ENCODE results near the gene GCDH.

Gene GCDH

DNA sequence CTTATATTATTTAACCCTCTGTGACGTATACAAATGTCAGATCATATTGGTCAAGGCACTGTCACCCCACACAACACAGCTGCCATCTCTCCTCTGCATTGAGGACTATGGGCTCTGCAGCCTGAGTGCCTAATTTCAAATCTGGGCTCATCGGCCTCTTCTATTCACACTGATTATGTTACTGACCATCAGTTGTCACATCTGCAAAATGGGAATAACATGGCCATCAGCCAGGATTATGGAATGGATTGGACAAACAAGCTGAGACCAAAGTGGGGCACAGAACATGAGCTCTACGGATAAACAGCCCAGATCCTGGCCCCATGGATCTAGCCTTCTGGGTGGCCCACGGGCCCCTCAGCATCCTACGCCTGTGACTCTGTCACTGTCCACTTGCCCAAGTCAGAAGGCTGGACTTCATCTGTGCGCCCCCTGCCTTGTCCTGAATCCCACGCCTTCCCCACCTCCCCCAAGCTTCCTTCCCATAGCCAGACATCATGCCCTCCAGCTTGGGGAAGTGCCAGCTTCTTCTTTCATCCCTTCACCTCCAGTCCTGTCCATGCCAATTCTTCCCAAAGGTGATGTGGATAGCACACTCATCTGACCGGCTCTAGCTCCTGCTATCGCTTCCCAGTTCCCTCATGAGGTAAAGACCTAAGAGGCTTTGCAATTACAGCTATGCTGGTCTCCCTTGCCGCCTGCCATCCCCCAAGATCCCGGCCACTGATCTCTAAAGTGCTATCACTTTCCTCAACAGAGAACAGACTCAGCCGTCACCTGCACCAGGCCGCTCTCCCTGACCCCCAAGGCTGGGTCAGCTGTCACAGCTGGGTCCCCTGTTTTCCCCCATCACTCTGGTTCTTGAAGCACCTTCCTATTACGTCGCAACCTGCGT lies 41.7 kb downstream of the GCDH start:
- no peak for DNase-seq (ENCODE audit: low read depth)
- TF ChIP-seq, protein P1, sequence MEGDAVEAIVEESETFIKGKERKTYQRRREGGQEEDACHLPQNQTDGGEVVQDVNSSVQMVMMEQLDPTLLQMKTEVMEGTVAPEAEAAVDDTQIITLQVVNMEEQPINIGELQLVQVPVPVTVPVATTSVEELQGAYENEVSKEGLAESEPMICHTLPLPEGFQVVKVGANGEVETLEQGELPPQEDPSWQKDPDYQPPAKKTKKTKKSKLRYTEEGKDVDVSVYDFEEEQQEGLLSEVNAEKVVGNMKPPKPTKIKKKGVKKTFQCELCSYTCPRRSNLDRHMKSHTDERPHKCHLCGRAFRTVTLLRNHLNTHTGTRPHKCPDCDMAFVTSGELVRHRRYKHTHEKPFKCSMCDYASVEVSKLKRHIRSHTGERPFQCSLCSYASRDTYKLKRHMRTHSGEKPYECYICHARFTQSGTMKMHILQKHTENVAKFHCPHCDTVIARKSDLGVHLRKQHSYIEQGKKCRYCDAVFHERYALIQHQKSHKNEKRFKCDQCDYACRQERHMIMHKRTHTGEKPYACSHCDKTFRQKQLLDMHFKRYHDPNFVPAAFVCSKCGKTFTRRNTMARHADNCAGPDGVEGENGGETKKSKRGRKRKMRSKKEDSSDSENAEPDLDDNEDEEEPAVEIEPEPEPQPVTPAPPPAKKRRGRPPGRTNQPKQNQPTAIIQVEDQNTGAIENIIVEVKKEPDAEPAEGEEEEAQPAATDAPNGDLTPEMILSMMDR (conservative IDR thresholded peaks at IDR 0.05; ENCODE audit: low read depth, low read length), result no peak
- H3K4me3 ChIP-seq (ENCODE audit: low read length), result peak overlapping the region; percentile 98

DNA sequence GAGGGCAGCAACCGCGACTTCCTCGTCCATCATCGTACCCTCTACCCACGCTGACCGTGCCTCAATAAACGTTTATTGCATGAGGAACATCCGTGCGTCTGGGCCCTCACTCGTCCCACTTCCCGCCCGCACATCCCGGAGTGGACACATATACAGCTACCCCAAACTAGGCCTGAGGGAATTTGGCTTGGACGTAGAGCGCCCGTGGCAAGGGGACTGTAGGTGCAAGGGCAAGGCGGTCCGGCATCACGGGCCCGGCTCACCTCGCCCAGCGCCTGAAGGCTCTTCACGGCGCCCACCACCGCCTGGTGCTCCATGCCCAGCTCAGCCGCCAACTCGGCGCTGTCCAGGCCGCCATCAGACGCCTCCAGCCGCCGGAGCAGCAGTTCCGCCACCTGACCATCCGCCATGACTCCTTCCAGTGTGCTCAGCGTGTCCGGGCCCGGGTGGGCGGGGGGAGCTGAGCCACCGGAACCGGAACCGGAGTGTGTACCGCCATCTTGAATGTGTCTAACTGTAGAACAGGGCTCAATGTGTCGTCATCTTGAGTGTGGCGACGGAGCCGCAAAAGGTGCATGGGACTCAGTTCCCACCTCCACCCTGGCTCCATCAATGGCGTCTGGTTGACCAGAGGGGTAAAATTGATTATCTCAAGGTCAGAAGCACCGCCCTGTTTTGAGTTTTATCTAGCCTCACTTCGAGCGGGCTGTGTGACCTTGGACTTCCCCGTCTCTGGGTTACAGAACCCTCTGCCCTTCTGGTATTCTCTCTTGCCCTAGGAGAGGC lies 42.5 kb downstream of the GCDH start, which contains the start of gene FARSA:
Gene FARSA (minus strand): TSS at position 425 of the 786 bp plus-strand sequence. CDS start 15 bp downstream, at position 410.
- H3K4me3 ChIP-seq (ENCODE audit: low read length), result peak within 1 kb of the TSS; percentile 98
- peak; percentile 59 for DNase-seq (ENCODE audit: low read depth)
- TF ChIP-seq, protein P1 (conservative IDR thresholded peaks at IDR 0.05; ENCODE audit: low read depth, low read length), result no peak

DNA sequence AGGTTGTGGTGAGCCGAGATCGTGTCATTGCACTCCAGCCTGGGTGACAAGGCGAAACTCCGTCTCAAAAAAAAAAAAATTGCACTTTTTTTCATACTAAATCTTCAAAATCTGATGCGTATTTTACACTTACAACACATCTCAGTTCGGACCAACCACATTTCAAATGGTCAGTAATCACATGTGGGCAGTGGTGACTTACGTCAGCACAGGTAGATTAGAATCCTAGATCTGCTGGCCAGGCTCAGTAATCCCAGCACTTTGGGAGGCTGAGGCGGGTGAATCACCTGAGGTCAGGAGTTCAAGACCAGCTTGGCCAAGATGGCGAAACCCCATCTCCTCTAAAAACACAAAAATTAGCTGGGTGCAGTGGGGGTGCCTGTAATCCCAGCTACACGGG lies 44.1 kb downstream of the GCDH start:
- TF ChIP-seq, protein P1 (conservative IDR thresholded peaks at IDR 0.05; ENCODE audit: low read depth, low read length), result no peak
- no peak overlapping the region for H3K4me3 ChIP-seq (ENCODE audit: low read length)
- DNase-seq (ENCODE audit: low read depth), result no peak

DNA sequence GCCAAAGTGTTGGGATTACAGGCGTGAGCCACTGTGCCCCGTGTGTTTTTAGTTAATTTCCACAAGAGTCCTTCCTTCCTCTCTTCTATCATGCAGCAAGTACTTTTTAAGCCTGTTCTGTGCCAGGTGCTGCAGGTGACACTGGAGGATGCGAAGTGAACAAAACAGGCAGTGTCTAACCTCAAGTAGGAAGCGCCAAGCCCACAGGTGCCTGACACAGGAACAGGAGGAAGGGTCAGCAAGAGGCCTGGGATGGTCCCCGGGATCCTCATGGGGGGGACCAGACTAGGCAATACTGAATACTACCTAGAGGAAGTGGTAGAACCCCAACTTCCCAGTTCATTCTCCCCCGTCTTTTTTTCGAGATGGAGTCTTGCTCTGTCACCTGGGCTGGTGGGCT lies 45.6 kb downstream of the GCDH start:
- no peak overlapping the region for H3K4me3 ChIP-seq (ENCODE audit: low read length)
- TF ChIP-seq, protein P1 (conservative IDR thresholded peaks at IDR 0.05; ENCODE audit: low read depth, low read length), result no peak
- DNase-seq (ENCODE audit: low read depth), result no peak

DNA sequence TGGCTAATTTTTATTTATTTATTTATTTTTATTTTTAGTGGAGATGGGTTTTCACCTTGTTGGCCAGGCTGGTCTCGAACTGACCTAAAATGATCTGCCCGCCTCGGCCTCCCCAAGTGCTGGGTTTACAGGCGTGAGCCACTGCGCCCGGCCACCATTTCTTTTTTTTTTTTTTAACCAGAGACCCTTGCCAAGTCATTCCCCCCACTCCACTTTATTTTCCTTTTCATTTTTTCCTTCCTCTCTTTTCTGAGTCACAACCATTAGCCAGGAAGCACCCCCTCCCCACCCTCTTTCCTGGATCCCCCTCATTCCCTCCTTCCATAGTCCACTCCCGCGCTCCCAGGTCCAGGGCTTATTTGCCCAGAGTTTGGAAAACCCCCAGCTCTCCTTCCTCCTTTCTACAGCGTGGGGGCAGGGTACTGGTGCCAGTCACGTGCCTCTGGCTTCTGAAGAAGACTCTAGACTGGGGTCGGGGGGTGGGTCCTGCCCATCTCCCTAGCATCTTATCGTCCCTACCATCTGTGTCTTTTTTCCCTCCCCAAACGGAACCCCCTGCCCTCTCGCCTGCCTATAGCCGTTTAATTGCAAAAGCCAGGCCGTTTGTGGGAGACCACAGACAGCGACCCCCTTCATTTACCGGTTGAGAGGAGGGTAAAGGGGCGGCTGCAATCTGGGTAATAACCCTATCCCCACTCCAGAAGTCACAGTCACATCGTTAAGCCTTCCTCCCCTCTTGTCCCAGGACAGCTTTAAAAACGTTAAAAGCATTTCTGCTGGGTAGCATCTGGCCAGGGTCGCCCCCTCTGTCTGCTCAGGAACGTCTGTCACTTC lies 46.4 kb downstream of the GCDH start:
- no peak for DNase-seq (ENCODE audit: low read depth)
- peak overlapping the region; percentile 67 for H3K4me3 ChIP-seq (ENCODE audit: low read length)
- TF ChIP-seq, protein P1 (conservative IDR thresholded peaks at IDR 0.05; ENCODE audit: low read depth, low read length), result no peak

DNA sequence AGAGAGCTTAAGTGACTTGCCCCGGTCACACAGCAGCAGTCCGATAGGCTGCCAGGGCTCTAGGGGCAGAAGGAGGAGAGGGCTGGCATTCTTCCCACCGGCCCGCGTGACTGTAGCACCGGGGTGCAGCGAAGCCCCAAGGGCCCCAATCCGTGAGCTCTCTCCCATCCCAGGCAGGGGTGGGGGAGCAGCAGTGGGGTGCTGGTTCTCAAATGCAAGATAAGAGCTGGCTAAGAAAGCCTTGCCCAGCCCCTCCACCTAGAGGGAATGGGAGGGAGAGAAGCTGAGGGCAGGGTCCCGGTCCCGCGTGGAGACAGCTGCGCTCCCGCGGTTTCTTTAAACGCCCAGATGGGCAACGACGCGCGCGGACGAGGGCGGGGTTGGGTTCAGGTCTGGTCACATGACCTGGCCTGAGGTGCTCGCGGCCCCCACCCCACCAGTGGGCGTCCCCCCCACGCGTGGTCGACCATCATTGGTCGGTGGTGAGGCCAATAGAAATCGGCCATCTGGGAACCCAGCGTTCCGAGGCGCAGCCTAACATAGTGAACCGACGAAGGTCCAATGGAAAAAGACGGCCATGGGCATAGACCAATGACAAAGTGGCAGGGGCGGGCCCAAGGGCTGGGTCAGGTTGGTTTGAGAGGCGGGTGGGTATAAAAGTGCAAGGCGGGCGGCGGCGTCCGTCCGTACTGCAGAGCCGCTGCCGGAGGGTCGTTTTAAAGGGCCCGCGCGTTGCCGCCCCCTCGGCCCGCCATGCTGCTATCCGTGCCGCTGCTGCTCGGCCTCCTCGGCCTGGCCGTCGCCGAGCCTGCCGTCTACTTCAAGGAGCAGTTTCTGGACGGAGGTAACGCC lies 47.2 kb downstream of the GCDH start, which contains the start of gene CALR:
Gene CALR (plus strand): TSS at position 683 of the 852 bp plus-strand sequence. CDS start 71 bp downstream, at position 754.
- peak within 1 kb of the TSS; percentile 84 for H3K4me3 ChIP-seq (ENCODE audit: low read length)
- peak; percentile 96 for DNase-seq (ENCODE audit: low read depth)

More for the DNA sequence above, 47.2 kb downstream of the GCDH start, which contains the start of gene CALR:
- TF ChIP-seq, protein P1 (conservative IDR thresholded peaks at IDR 0.05; ENCODE audit: low read depth, low read length), result no peak

Data from retinal pigment epithelial cell (primary cell).